SU-DHL-6 (cell line): Measurements from ENCODE around the gene JAK3.

ENCODE experiments used
- H2AFZ ChIP-seq: fragments of 200-600 bp; sonication (generic); 2 replicates; pipeline ENCODE4 v1.6.1; 2014; ENCODE audit warnings: low read depth, mild to moderate bottlenecking, moderate library complexity, mixed read lengths, antibody characterized with exemption, low read length; ENCODE audit not compliant: severe bottlenecking
- H3F3A ChIP-seq: fragments of 200-600 bp; shearing (Covaris generic); 2 replicates; pipeline ENCODE4 v1.6.0; 2016; ENCODE audit warnings: antibody characterized with exemption, mild to moderate bottlenecking; ENCODE audit not compliant: insufficient read depth
- H3K27ac ChIP-seq: fragments of 200-600 bp; sonication (generic); 2 replicates; pipeline ENCODE4 v1.5.1; 2016; ENCODE audit warnings: low read depth, mild to moderate bottlenecking, low read length, moderate library complexity, mixed read lengths
- H3K27me3 ChIP-seq: fragments of 200-600 bp; sonication (generic), shearing (Covaris generic); 2 replicates; pipeline ENCODE4 v1.6.0; 2014; ENCODE audit warnings: mild to moderate bottlenecking, low read length
- H3K36me3 ChIP-seq: fragments of 200-600 bp; sonication (generic); 2 replicates; pipeline ENCODE4 v1.6.1; 2014; ENCODE audit warnings: mild to moderate bottlenecking, low read length, mixed read lengths
- H3K4me2 ChIP-seq: fragments of 300-600, 200-600 bp; shearing (Covaris generic), sonication (generic); 2 replicates; pipeline ENCODE4 v1.6.0; 2014; ENCODE audit warnings: low read length, low read depth, mild to moderate bottlenecking; ENCODE audit not compliant: poor library complexity, severe bottlenecking
- H3K4me3 ChIP-seq: fragments of 200-600 bp; sonication (generic); 2 replicates; pipeline ENCODE4 v1.5.1; 2014; ENCODE audit warnings: antibody characterized with exemption, low read length, mild to moderate bottlenecking, mixed read lengths; ENCODE audit not compliant: insufficient read depth, poor library complexity, severe bottlenecking
- H3K79me2 ChIP-seq: fragments of 200-600 bp; sonication (generic); 2 replicates; pipeline ENCODE4 v1.6.1; 2014; ENCODE audit warnings: mild to moderate bottlenecking, low read length, moderate library complexity; ENCODE audit not compliant: insufficient read depth
- H3K9ac ChIP-seq: fragments of 200-600 bp; sonication (generic); 2 replicates; pipeline ENCODE4 v1.7.0; 2014; ENCODE audit warnings: mild to moderate bottlenecking, low read length
- H3K9me2 ChIP-seq: fragments of 200-600 bp; sonication (generic); replicated peaks from 2 replicates; pipeline ENCODE4 v1.6.1; 2014; ENCODE audit warnings: low read length; ENCODE audit not compliant: insufficient read depth
- H3K9me3 ChIP-seq: fragments of 200-600 bp; sonication (generic); 2 replicates; pipeline ENCODE4 v1.6.1; 2014; ENCODE audit warnings: low read length, mixed read lengths; ENCODE audit not compliant: insufficient read depth
- H4K20me1 ChIP-seq: fragments of 200-600 bp; sonication (generic); 2 replicates; pipeline ENCODE4 v1.6.1; 2014; ENCODE audit warnings: low read depth, mild to moderate bottlenecking, antibody characterized with exemption, low read length, moderate library complexity, mixed read lengths
- CTCF ChIP-seq: fragments of 200-600 bp; sonication (generic); IDR thresholded peaks from one replicate; pipeline ENCODE4 v1.5.1; 2017; ENCODE audit warnings: antibody characterized with exemption, mild to moderate bottlenecking, low read length, moderate library complexity; ENCODE audit not compliant: insufficient read depth, poor library complexity, severe bottlenecking
- EZH2phosphoT487 ChIP-seq: fragments of 200-600 bp; sonication (generic), shearing (Covaris generic); conservative IDR thresholded peaks from 2 replicates; pipeline ENCODE4 v1.6.1; 2018; ENCODE audit warnings: mild to moderate bottlenecking, antibody characterized with exemption, low read length, moderate library complexity, mixed read lengths

JAK3 gene

DNA sequence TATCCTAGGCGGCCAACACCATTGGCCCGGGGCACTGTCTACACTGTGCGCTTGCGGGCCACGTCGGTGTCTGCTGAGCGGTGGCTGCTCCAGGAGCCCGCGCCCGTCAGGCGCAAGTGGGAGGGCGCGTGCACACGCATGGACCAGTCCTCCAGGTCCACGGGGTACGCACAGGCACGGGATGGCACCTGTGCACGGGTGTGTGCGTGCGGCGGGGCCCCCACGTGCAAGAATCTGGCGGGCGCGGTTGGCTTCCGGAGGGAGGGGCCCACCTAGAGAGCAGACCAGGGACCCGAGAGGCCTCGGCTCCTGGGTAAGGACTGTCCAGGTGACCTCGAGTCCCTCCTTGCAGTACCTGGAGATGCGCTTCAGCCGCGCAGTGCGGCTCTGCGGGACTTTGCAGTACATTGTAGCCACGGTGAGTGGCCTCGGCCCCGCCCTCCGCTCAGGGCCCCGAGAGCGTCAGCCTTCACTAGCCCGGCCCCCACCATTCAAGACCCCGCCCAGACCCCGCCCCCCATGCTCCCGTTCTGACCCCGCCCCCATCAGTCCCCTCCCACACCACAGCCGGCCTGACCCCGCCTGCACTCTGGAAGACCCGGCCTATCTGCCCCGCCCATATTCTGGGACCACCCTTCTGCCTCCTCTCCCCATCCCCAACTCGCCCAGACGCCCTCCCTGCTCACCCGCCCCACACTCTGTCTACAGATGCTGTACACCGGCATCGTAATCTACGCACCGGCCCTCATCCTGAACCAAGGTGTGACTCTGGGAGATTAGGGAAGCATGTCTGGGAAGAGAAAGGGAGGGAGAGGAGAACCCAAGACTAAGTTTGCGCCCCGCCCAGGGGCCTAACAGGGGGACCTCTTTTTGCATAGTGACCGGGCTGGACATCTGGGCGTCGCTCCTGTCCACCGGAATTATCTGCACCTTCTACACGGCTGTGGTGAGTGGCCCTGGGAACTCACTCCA, 26.3 kb upstream of the JAK3 start:
- H3K36me3 ChIP-seq = no peaks in the 10 kb centered on the region
- H3K79me2 ChIP-seq = no peaks in the 10 kb centered on the region
- H4K20me1 ChIP-seq = no peaks in the 10 kb centered on the region
- no peaks in the 10 kb centered on the region for H3K9me3 ChIP-seq
- no peaks in the 10 kb centered on the region for H3K27me3 ChIP-seq
- peak overlapping the region; percentile 40 for H3K4me3 ChIP-seq
- TF ChIP-seq CTCF (no peak), EZH2phosphoT487 (no peak)
- peak overlapping the region; percentile 47 for H2AFZ ChIP-seq
- peak overlapping the region; percentile 27; the same call in 1 of the 2 replicates for H3K9ac ChIP-seq
- no peaks in the 10 kb centered on the region for H3F3A ChIP-seq
- peak overlapping the region; percentile 61 for H3K4me2 ChIP-seq
- no peak overlapping the region for H3K27ac ChIP-seq
- no peaks in the 10 kb centered on the region for H3K9me2 ChIP-seq

- Histone ChIP-seq H3K27ac (no peak overlapping the region), H3K9me2 (no peaks in the 10 kb centered on the region), H3K79me2 (no peaks in the 10 kb centered on the region), H3F3A (no peaks in the 10 kb centered on the region), H3K27me3 (no peaks in the 10 kb centered on the region), H3K9me3 (no peaks in the 10 kb centered on the region), H4K20me1 (no peaks in the 10 kb centered on the region), H3K9ac (no peak overlapping the region), H3K4me2 (no peak overlapping the region), H3K4me3 (no peak overlapping the region), H3K36me3 (no peaks in the 10 kb centered on the region), H2AFZ (no peak overlapping the region)
- TF ChIP-seq CTCF (no peak), EZH2phosphoT487 (no peak)
Measured at GRCh38 chr19:17872251-17873001, 24.6 kb upstream of the JAK3 start.

DNA sequence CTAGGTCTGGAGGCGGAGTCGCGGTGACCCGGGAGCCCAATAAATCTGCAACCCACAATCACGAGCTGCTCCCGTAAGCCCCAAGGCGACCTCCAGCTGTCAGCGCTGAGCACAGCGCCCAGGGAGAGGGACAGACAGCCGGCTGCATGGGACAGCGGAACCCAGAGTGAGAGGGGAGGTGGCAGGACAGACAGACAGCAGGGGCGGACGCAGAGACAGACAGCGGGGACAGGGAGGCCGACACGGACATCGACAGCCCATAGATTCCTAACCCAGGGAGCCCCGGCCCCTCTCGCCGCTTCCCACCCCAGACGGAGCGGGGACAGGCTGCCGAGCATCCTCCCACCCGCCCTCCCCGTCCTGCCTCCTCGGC, 24.1 kb upstream of the JAK3 start, which contains the start of gene SLC5A5:
Gene SLC5A5, plus strand, starts transcription at position 68 of the 373 bp plus-strand sequence. CDS start 375 bp downstream, outside the sequence.
- no peak within 1 kb of the TSS for H3K4me2 ChIP-seq
- no peaks in the 10 kb centered on the region for H3F3A ChIP-seq
- H3K79me2 ChIP-seq = no peaks in the 10 kb centered on the region
- no peak within 1 kb of the TSS for H3K4me3 ChIP-seq
- no peaks in the 10 kb centered on the region for H4K20me1 ChIP-seq
- no peaks in the 10 kb centered on the region for H3K9me2 ChIP-seq
- no peak within 1 kb of the TSS for H3K9ac ChIP-seq
- no peaks in the 10 kb centered on the region for H3K9me3 ChIP-seq
- no peak within 1 kb of the TSS for H3K27ac ChIP-seq
- no peak for TF ChIP-seq CTCF
- TF ChIP-seq EZH2phosphoT487 = no peak
- no peaks in the 10 kb centered on the region for H3K27me3 ChIP-seq
- H3K36me3 ChIP-seq = no peaks in the 10 kb centered on the region
- H2AFZ ChIP-seq = no peak within 1 kb of the TSS
